K562 (cell line): ENCODE results near the gene MARCHF3. TPM values are rescaled to one million over a fixed set of nuclear protein-coding genes. Genes with fewer than 3 reads are reported as not detected.

Experiments used
- ARNT ChIP-seq, 2 experiments: fragments of 450-650 bp; IDR thresholded peaks; 2 replicates each; pipeline ENCODE4 v1.6.1; 2016; ENCODE audit warnings: mild to moderate bottlenecking in 1 of 2
- BRF2 ChIP-seq: IDR thresholded peaks from 3 replicates; pipeline ENCODE4 v1.6.1; 2011; ENCODE audit warnings: borderline replicate concordance, mild to moderate bottlenecking; ENCODE audit not compliant: insufficient read length, insufficient read depth
- CEBPB ChIP-seq: fragments of 450-650 bp; IDR thresholded peaks from 2 replicates; pipeline ENCODE4 v1.6.1; 2016; ENCODE audit warnings: missing genetic modification characterization, missing compliant biosample characterization
- EP400 ChIP-seq: fragments of 450-650 bp; IDR thresholded peaks from 2 replicates; pipeline ENCODE4 v1.6.1; 2017; ENCODE audit warnings: antibody characterized with exemption, mild to moderate bottlenecking, moderate library complexity
- IFI16 ChIP-seq: fragments of 250-450 bp; sonication (Bioruptor Pico); IDR thresholded peaks from 2 replicates; pipeline ENCODE4 v2.1.2; 2022; ENCODE audit warnings: mild to moderate bottlenecking, inconsistent platforms
- MAFG ChIP-seq: fragments of 450-650 bp; conservative IDR thresholded peaks from 2 replicates; pipeline ENCODE4 v1.6.1; 2016; ENCODE audit warnings: missing genetic modification characterization, missing compliant biosample characterization
- POLR2B ChIP-seq: fragments of 450-650 bp; IDR thresholded peaks from 2 replicates; pipeline ENCODE4 v1.6.1; 2018; ENCODE audit warnings: low read depth; ENCODE audit not compliant: partially characterized antibody
- SETDB1 ChIP-seq: IDR thresholded peaks from one replicate; pipeline ENCODE4 v1.6.1; 2012; ENCODE audit warnings: low read length, control low read depth, inconsistent platforms
- TAF15 ChIP-seq: fragments of 200-400 bp; formaldehyde crosslinking; IDR thresholded peaks from 2 replicates; pipeline ENCODE4 v1.6.1; 2017; ENCODE audit warnings: mild to moderate bottlenecking, low read depth, low read length, moderate library complexity
- ZFP36 ChIP-seq: fragments of 150-350 bp; IDR thresholded peaks from 2 replicates; pipeline ENCODE4 v1.6.1; 2018; ENCODE audit warnings: low read length, low read depth; ENCODE audit not compliant: partially characterized antibody
- ZFX ChIP-seq: sonication (generic); formaldehyde crosslinking; IDR thresholded peaks from 2 replicates; pipeline ENCODE4 v1.8.0; 2022; ENCODE audit warnings: mild to moderate bottlenecking, missing genetic modification reagents, moderate library complexity
- ZNF584 ChIP-seq: fragments of 200-800 bp; sonication (Bioruptor generic); IDR thresholded peaks from 2 replicates; pipeline ENCODE4 v1.6.1; 2016; ENCODE audit warnings: low read depth, mild to moderate bottlenecking, missing genetic modification characterization, missing compliant biosample characterization
- ZNF780A ChIP-seq: fragments of 250-450 bp; sonication (Bioruptor Pico); IDR thresholded peaks from 2 replicates; pipeline ENCODE4 v1.5.0; 2021; ENCODE audit warnings: mild to moderate bottlenecking
- polyA plus RNA-seq, 8 experiments: library from polyadenylated mRNA; depleted of rRNA in 4 of 8; stranded (reverse) in 5 of 8; unstranded in 3 of 8; fragments of >200 nt; fragmentation: Nextera tagmentation in 2 of 8; fragmentation: Illumina TruSeq in 1 of 8; extraction: Ambion mirVana in 2 of 8; extraction: Trizol in 1 of 8; gene quantifications; 2 replicates each; pipeline versions ENCODE4 v1.2.1 to v1.2.3, GENCODE V29; 2011 to 2014; ENCODE audit warnings: inconsistent platforms in 1 of 8, missing spikeins in 1 of 8
- total RNA-seq, 7 experiments: library from RNA; depleted of rRNA in 6 of 7; stranded (reverse); fragments of >200 nt in 6 of 7; fragmentation: Illumina TruSeq in 2 of 7; extraction: Trizol in 2 of 7; gene quantifications; 2 replicates each; pipeline versions ENCODE4 v1.2.1 to v1.2.3, GENCODE V29; 2011 to 2021; ENCODE audit warnings: low replicate concordance in 1 of 7
- TF ChIP-seq, protein P1 (sequence below): fragments of 450-650 bp; formaldehyde crosslinking; conservative IDR thresholded peaks from 2 replicates; pipeline ENCODE4 v1.4.0; 2022; ENCODE audit warnings: mild to moderate bottlenecking, missing genetic modification characterization

Gene MARCHF3
- total and polyA plus RNA-seq, 9 of the 15 experiments (the other 6 are each of a cell fraction or from before 2014, with no cell fraction given), result 5.6 to 37.4 (median 16.5) TPM

GRCh38 chr5:126972062-126972895 lies 58.1 kb downstream of the MARCHF3 start (continued):
- TF ChIP-seq BRF2 (no peak), POLR2B (peak; percentile 17), EP400 (peak; percentile 84), ZNF780A (CRISPR knock-in tag) (no peak), IFI16 (CRISPR knock-in tag) (no peak), CEBPB (tag) (no peak; the same call in 1 of the 2 replicates), ZNF584 (peak; percentile 85; the same call in 1 of the 2 replicates), MAFG (no peak; the same call in 1 of the 2 replicates), ZFP36 (peak; percentile 10), ARNT (IDR thresholded peaks at IDR 0.05) (peak in 1 of 2 experiments; percentile 55; a peak in 1 of 4 replicates), TAF15 (no peak), SETDB1 (no peak), ZFX (CRISPR knock-in tag) (no peak; the same call in 1 of the 2 replicates)
- TF ChIP-seq, protein P1, sequence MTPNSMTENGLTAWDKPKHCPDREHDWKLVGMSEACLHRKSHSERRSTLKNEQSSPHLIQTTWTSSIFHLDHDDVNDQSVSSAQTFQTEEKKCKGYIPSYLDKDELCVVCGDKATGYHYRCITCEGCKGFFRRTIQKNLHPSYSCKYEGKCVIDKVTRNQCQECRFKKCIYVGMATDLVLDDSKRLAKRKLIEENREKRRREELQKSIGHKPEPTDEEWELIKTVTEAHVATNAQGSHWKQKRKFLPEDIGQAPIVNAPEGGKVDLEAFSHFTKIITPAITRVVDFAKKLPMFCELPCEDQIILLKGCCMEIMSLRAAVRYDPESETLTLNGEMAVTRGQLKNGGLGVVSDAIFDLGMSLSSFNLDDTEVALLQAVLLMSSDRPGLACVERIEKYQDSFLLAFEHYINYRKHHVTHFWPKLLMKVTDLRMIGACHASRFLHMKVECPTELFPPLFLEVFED (CRISPR knock-in tag), result no peak
